ENCODE data around the gene STXBP6. TPM values are rescaled to one million over a fixed set of nuclear protein-coding genes. Genes with fewer than 3 reads are reported as not detected.

The STXBP6 gene
- polyA plus RNA-seq, 1 donor (not counting 4 experiments of a cell fraction or from before 2014, with no cell fraction given) = 1.4 TPM

- Histone ChIP-seq H2AFZ (ENCODE audit: control insufficient read depth, low read length) (no peak overlapping the region), H3K9me3 (ENCODE audit: control insufficient read depth, low read depth, low read length) (no peaks in the 10 kb centered on the region), H3K36me3 (ENCODE audit: control insufficient read depth in 2 of 2, extremely low read depth in 1 of 2, insufficient read depth in 2 of 2, low read length in 2 of 2) (no peaks in the 10 kb centered on the region), H4K20me1 (ENCODE audit: control insufficient read depth, extremely low read depth, insufficient read depth, low read length) (no peaks in the 10 kb centered on the region), H3K79me2 (ENCODE audit: control insufficient read depth, insufficient read depth, low read length) (no peaks in the 10 kb centered on the region), H3K4me1 (ENCODE audit: control insufficient read depth, extremely low read depth, insufficient read depth, low read length) (no peaks in the 10 kb centered on the region), H3K4me2 (ENCODE audit: control insufficient read depth, extremely low read depth, insufficient read depth, low read depth, low read length) (no peak overlapping the region), H3K9me1 (ENCODE audit: control insufficient read depth, extremely low read depth, insufficient read depth, low read length) (no peaks in the 10 kb centered on the region), H3K4me3 (ENCODE audit: control insufficient read depth in 2 of 3, extremely low read depth in 1 of 3, insufficient read depth in 2 of 3, low read depth in 1 of 3, low read length in 3 of 3) (no peak overlapping the region), H3K27me3 (ENCODE audit: control insufficient read depth, extremely low read depth, insufficient read depth, low read length) (no peaks in the 10 kb centered on the region), H3K27ac (ENCODE audit: control insufficient read depth, insufficient read depth, low read length) (no peak overlapping the region), H3K9ac (ENCODE audit: control insufficient read depth, extremely low read depth, insufficient read depth, low read length) (no peak overlapping the region)
- dilution Hi-C loops (cut with MboI; ENCODE audit: extremely low pct_ligation_motif_present, low sequenced_read_pairs) = no loop called here
- FAIRE-seq (no peak), DNase-seq (ENCODE audit: low read depth, low spot score) (no peak)
- TF ChIP-seq EZH2 (IDR thresholded peaks at IDR 0.05; ENCODE audit: low read length) = no peak
- TF ChIP-seq, protein P1, sequence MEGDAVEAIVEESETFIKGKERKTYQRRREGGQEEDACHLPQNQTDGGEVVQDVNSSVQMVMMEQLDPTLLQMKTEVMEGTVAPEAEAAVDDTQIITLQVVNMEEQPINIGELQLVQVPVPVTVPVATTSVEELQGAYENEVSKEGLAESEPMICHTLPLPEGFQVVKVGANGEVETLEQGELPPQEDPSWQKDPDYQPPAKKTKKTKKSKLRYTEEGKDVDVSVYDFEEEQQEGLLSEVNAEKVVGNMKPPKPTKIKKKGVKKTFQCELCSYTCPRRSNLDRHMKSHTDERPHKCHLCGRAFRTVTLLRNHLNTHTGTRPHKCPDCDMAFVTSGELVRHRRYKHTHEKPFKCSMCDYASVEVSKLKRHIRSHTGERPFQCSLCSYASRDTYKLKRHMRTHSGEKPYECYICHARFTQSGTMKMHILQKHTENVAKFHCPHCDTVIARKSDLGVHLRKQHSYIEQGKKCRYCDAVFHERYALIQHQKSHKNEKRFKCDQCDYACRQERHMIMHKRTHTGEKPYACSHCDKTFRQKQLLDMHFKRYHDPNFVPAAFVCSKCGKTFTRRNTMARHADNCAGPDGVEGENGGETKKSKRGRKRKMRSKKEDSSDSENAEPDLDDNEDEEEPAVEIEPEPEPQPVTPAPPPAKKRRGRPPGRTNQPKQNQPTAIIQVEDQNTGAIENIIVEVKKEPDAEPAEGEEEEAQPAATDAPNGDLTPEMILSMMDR (optimal IDR thresholded peaks at IDR 0.05 in 1 of 3, IDR thresholded peaks at IDR 0.05 in 1 of 3, conservative IDR thresholded peaks at IDR 0.05 in 1 of 3; ENCODE audit: extremely low read depth in 1 of 3, insufficient read depth in 2 of 3, low read length in 3 of 3) = no peak
Measured at GRCh38 chr14:25017562-25017961, 32.4 kb downstream of the STXBP6 start.

DNA sequence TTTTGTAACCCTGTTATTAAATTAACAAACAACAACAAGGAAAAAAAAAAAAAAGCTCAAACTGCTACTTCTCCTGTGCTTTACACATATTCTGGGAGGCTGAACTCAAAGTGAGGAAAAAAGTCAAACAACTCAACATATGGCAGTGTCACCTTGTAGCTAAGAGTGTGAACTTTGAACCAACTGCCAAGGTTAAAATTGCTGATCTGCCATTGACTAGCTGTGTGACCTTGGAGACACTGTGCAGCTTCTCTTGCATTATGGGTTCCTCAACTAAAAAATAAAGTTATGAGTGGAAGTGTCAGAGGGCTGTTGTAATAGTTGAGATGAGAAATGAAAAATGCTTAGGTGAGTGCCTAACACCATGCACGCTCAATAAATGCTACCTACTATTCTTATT, 34.2 kb downstream of the STXBP6 start:
- no peak for TF ChIP-seq EZH2 (IDR thresholded peaks at IDR 0.05; ENCODE audit: low read length)
- dilution Hi-C loops (cut with MboI; ENCODE audit: extremely low pct_ligation_motif_present, low sequenced_read_pairs) = no loop called here
- no peaks in the 10 kb centered on the region for H3K9me1 ChIP-seq (ENCODE audit: control insufficient read depth, extremely low read depth, insufficient read depth, low read length)
- no peaks in the 10 kb centered on the region for H4K20me1 ChIP-seq (ENCODE audit: control insufficient read depth, extremely low read depth, insufficient read depth, low read length)
- H3K36me3 ChIP-seq (ENCODE audit: control insufficient read depth in 2 of 2, extremely low read depth in 1 of 2, insufficient read depth in 2 of 2, low read length in 2 of 2) = no peaks in the 10 kb centered on the region
- no peak for FAIRE-seq
- no peak overlapping the region for H3K27ac ChIP-seq (ENCODE audit: control insufficient read depth, insufficient read depth, low read length)
- H3K79me2 ChIP-seq (ENCODE audit: control insufficient read depth, insufficient read depth, low read length) = no peaks in the 10 kb centered on the region
- no peak overlapping the region for H3K4me2 ChIP-seq (ENCODE audit: control insufficient read depth, extremely low read depth, insufficient read depth, low read depth, low read length)
- no peaks in the 10 kb centered on the region for H3K27me3 ChIP-seq (ENCODE audit: control insufficient read depth, extremely low read depth, insufficient read depth, low read length)
- H2AFZ ChIP-seq (ENCODE audit: control insufficient read depth, low read length) = no peak overlapping the region
- DNase-seq (ENCODE audit: low read depth, low spot score) = no peak
- H3K9ac ChIP-seq (ENCODE audit: control insufficient read depth, extremely low read depth, insufficient read depth, low read length) = no peak overlapping the region
- H3K4me1 ChIP-seq (ENCODE audit: control insufficient read depth, extremely low read depth, insufficient read depth, low read length) = peaks cover 6% of the 10 kb centered on the region
- H3K9me3 ChIP-seq (ENCODE audit: control insufficient read depth, low read depth, low read length) = no peaks in the 10 kb centered on the region
- no peak overlapping the region for H3K4me3 ChIP-seq (ENCODE audit: control insufficient read depth in 2 of 3, extremely low read depth in 1 of 3, insufficient read depth in 2 of 3, low read depth in 1 of 3, low read length in 3 of 3)

GRCh38 chr14:25014440-25014839, 35.5 kb downstream of the STXBP6 start:
- Histone ChIP-seq H3K9me1 (ENCODE audit: control insufficient read depth, extremely low read depth, insufficient read depth, low read length) (no peaks in the 10 kb centered on the region), H3K36me3 (ENCODE audit: control insufficient read depth in 2 of 2, extremely low read depth in 1 of 2, insufficient read depth in 2 of 2, low read length in 2 of 2) (no peaks in the 10 kb centered on the region), H3K4me2 (ENCODE audit: control insufficient read depth, extremely low read depth, insufficient read depth, low read depth, low read length) (no peak overlapping the region), H4K20me1 (ENCODE audit: control insufficient read depth, extremely low read depth, insufficient read depth, low read length) (no peaks in the 10 kb centered on the region), H3K79me2 (ENCODE audit: control insufficient read depth, insufficient read depth, low read length) (no peaks in the 10 kb centered on the region), H3K27me3 (ENCODE audit: control insufficient read depth, extremely low read depth, insufficient read depth, low read length) (no peaks in the 10 kb centered on the region), H3K9ac (ENCODE audit: control insufficient read depth, extremely low read depth, insufficient read depth, low read length) (no peak overlapping the region), H3K9me3 (ENCODE audit: control insufficient read depth, low read depth, low read length) (no peaks in the 10 kb centered on the region), H3K27ac (ENCODE audit: control insufficient read depth, insufficient read depth, low read length) (no peak overlapping the region), H3K4me1 (ENCODE audit: control insufficient read depth, extremely low read depth, insufficient read depth, low read length) (peaks cover 18% of the 10 kb centered on the region), H2AFZ (ENCODE audit: control insufficient read depth, low read length) (no peak overlapping the region), H3K4me3 (ENCODE audit: control insufficient read depth in 2 of 3, extremely low read depth in 1 of 3, insufficient read depth in 2 of 3, low read depth in 1 of 3, low read length in 3 of 3) (no peak overlapping the region)
- TF ChIP-seq, protein P1 (optimal IDR thresholded peaks at IDR 0.05 in 1 of 3, IDR thresholded peaks at IDR 0.05 in 1 of 3, conservative IDR thresholded peaks at IDR 0.05 in 1 of 3; ENCODE audit: extremely low read depth in 1 of 3, insufficient read depth in 2 of 3, low read length in 3 of 3) = no peak
- TF ChIP-seq EZH2 (IDR thresholded peaks at IDR 0.05; ENCODE audit: low read length) = no peak
- DNase-seq (ENCODE audit: low read depth, low spot score) = no peak
- dilution Hi-C loops (cut with MboI; ENCODE audit: extremely low pct_ligation_motif_present, low sequenced_read_pairs) = no loop called here
- no peak for FAIRE-seq
